Heart left ventricle (tissue), 13 donors: ENCODE data around the gene PLA2G2E.

Source experiments
- CTCF ChIP-seq, 12 donors: fragments of 200-600 bp; sonication (generic) in 4 of 12; IDR thresholded peaks; one replicate each; pipeline versions ENCODE4 v1.5.0 to v1.8.0; 2018 to 2022; ENCODE audit warnings: antibody characterized with exemption in 12 of 12, mild to moderate bottlenecking in 5 of 12
- POLR2A ChIP-seq, 2 donors: fragments of 450-650 bp; IDR thresholded peaks; one replicate each; pipeline ENCODE4 v1.6.1; 2017; ENCODE audit warnings: antibody characterized with exemption in 2 of 2, mild to moderate bottlenecking in 2 of 2, moderate library complexity in 2 of 2
- donor health status: ischemic (EF 13 %, LVEDD 7.1; RV severe dilation, severe dysfunction).
- donor health status: DM: no; HTN: yes; CAD: no.
- donor health status: DM: no; HTN: no; CAD: no.
- donor health status: ischemic (EF 25% LVEDD 6.9; RV normal size, moderate dysfunction).
- donor health status: ischemic (EF 25% LVEDD 5.7; RV mildly dilated, moderate dysfunction).
- donor health status: ischemic (EF 35%, LVEDD 5.7; RV mildly dilated, moderate dysfunction).
- donor health status: nonischemic (EF 11% LVEDD 7.7; RV severe dilation, severe dysfunction).
- donor health status: DM: yes; HTN: yes; CAD: no.
- donor health status: PGD.
- donor health status: ischemic (EF 29% LVEDD 5.4; RV normal size, mild dysfunction).
- donor health status: nonischemic (EF 23%, LVEDD 6.1; RV moderate dilation, normal function).

- TF ChIP-seq CTCF (IDR thresholded peaks at IDR 0.05) (no peak), POLR2A (IDR thresholded peaks at IDR 0.05) (no peak)
Measured at GRCh38 chr1:19971664-19972063, 48.2 kb upstream of the PLA2G2E start.
